Peyer's patch (tissue), 4 donors: ENCODE results near the gene TTC21A. TPM values are rescaled to one million over a fixed set of nuclear protein-coding genes. Genes with fewer than 3 reads are reported as not detected.

Source experiments
- DNase-seq, 3 donors: peaks; one replicate each; pipeline ENCODE4 v3.0.0-alpha.2; 2017 to 2019
- H3K27ac ChIP-seq, 4 donors: fragments of 200-600 bp; sonication (generic); one replicate each; pipeline ENCODE4 v1.5.1; 2016 to 2019
- H3K27me3 ChIP-seq, 2 donors: fragments of 200-600 bp; sonication (generic); one replicate each; pipeline ENCODE4 v1.5.1; 2019
- H3K36me3 ChIP-seq, 3 donors: fragments of 200-600 bp; sonication (generic); one replicate each; pipeline ENCODE4 v1.5.1; 2016 to 2019
- H3K4me1 ChIP-seq, 4 donors: fragments of 200-600 bp; sonication (generic); one replicate each; pipeline ENCODE4 v1.5.1; 2016 to 2019
- H3K4me3 ChIP-seq, 4 donors: fragments of 200-600 bp; sonication (generic); 1 replicate in 3 of 4; 2 replicates in 1 of 4; pipeline ENCODE4 v1.5.1; 2016 to 2019; ENCODE audit warnings: mild to moderate bottlenecking in 1 of 4
- H3K9me3 ChIP-seq, 4 donors: fragments of 200-600 bp; sonication (generic); one replicate each; pipeline ENCODE4 v1.5.1; 2016 to 2019; ENCODE audit warnings: mild to moderate bottlenecking in 1 of 4
- POLR2A ChIP-seq, 2 donors: fragments of 450-650 bp; IDR thresholded peaks; one replicate each; pipeline ENCODE4 v1.5.1; 2017; ENCODE audit warnings: antibody characterized with exemption in 2 of 2, mild to moderate bottlenecking in 2 of 2, moderate library complexity in 2 of 2
- total RNA-seq, 4 donors: library from RNA; depleted of rRNA; stranded (reverse); fragments of >200 nt; gene quantifications; one replicate each; pipeline ENCODE4 v1.1.0, GENCODE V29; 2016
- TF ChIP-seq, protein P1 (sequence below), 6 experiments: fragments of 450-650 bp in 4 of 6; fragments of 200-600 bp in 2 of 6; sonication (generic) in 1 of 6; IDR thresholded peaks; one replicate each; pipeline ENCODE4 v1.5.1; 2017 to 2019; ENCODE audit warnings: antibody characterized with exemption in 6 of 6, mild to moderate bottlenecking in 3 of 6, moderate library complexity in 1 of 6

The TTC21A gene
- total RNA-seq, 4 donors from 2014 or later, result 8.4 to 41.3 (median 19.1) TPM

DNA sequence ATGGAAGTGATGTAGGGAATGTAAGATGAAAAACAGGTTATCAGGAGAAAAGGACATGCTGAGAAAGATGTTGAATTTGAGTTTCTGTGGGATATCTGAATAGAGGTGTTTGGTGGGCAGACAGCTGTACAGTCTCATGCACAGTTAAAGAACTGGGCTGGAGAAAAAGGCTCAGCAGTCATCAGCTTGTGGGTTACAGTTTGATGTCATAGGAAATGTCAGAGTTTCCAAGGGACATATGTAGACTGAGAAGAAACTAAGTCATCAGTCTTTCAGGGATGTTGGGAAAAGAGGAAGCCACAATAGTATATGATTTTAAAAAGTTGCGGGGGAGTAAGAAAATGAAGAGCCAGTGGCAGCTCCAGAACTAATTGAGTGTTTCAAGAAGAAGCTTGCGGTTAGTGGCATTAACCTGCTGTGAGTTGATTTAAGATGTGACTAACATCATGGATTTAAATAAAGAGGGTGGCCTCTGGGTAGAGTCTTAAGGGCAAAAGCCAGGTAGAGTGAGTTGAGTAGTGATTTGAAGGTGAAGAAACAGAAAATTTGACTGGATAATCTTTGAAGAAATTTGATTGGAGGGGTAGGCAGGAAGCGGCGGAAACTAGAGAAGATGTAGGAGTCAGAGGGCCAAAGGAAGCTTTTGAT, 24.7 kb upstream of the TTC21A start:
- Histone ChIP-seq H3K9me3 (no peaks in the 10 kb centered on the region), H3K27me3 (no peaks in the 10 kb centered on the region), H3K36me3 (peaks cover 0 to 73% (median 0%) of the 10 kb centered on the region in 3 donors), H3K4me3 (no peak overlapping the region), H3K4me1 (peaks cover 0 to 3% (median 0%) of the 10 kb centered on the region in 4 donors), H3K27ac (no peak overlapping the region)
- TF ChIP-seq POLR2A (IDR thresholded peaks at IDR 0.05), result no peak
- TF ChIP-seq, protein P1, sequence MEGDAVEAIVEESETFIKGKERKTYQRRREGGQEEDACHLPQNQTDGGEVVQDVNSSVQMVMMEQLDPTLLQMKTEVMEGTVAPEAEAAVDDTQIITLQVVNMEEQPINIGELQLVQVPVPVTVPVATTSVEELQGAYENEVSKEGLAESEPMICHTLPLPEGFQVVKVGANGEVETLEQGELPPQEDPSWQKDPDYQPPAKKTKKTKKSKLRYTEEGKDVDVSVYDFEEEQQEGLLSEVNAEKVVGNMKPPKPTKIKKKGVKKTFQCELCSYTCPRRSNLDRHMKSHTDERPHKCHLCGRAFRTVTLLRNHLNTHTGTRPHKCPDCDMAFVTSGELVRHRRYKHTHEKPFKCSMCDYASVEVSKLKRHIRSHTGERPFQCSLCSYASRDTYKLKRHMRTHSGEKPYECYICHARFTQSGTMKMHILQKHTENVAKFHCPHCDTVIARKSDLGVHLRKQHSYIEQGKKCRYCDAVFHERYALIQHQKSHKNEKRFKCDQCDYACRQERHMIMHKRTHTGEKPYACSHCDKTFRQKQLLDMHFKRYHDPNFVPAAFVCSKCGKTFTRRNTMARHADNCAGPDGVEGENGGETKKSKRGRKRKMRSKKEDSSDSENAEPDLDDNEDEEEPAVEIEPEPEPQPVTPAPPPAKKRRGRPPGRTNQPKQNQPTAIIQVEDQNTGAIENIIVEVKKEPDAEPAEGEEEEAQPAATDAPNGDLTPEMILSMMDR (IDR thresholded peaks at IDR 0.05), result no peak
- DNase-seq, result no peak

DNA sequence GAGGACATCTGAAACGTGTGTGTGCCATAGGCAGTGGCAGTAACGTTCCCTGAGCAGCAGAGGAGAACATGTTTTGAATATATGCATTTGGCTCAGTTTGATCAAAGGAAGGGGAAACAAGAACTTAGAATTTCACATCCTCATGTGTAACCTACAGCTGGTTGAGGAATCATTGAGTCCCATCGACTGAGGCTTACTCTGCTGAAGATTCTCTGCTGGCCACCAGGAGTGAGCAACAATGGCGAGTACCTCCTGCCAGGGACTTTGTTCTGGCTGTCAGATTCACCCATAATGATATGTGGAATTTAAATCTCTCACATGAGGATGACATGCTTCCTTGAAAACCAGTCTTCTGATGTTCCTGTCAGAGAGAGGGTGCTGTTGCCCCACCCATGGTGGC, 21.3 kb upstream of the TTC21A start:
- H3K9me3 ChIP-seq, result no peaks in the 10 kb centered on the region
- H3K27ac ChIP-seq, result no peak overlapping the region
- TF ChIP-seq POLR2A (IDR thresholded peaks at IDR 0.05), result no peak
- TF ChIP-seq, protein P1 (IDR thresholded peaks at IDR 0.05), result no peak
- no peak overlapping the region for H3K4me3 ChIP-seq
- H3K4me1 ChIP-seq, result peaks cover 0 to 3% (median 0%) of the 10 kb centered on the region in 4 donors
- H3K36me3 ChIP-seq, result peaks cover 0 to 87% (median 0%) of the 10 kb centered on the region in 3 donors
- no peaks in the 10 kb centered on the region for H3K27me3 ChIP-seq
- DNase-seq, result no peak

DNA sequence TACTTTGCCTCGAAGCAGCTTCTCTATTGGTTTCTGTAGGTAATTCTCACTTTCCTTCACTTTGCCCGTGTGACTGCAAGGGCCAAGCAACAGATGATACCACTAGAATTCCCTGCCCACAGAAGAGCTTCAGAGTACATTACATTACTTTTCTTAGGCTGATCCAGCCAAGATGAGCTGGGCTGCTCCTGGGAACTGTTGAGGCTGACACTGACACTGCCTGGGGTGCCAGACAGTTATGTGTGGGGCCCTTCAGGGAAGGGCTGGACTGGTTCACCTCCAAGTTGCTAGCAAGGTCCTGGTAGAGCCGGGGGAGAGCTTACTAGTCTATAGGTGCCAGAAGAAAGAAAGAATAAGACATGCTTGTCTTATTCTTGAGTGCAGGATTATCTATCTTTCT, 19.0 kb upstream of the TTC21A start:
- no peaks in the 10 kb centered on the region for H3K27me3 ChIP-seq
- no peaks in the 10 kb centered on the region for H3K9me3 ChIP-seq
- no peak for TF ChIP-seq POLR2A (IDR thresholded peaks at IDR 0.05)
- TF ChIP-seq, protein P1 (IDR thresholded peaks at IDR 0.05), result no peak
- H3K27ac ChIP-seq, result no peak overlapping the region
- no peak for DNase-seq
- no peak overlapping the region for H3K4me3 ChIP-seq
- H3K36me3 ChIP-seq, result peaks cover 0 to 93% (median 0%) of the 10 kb centered on the region in 3 donors
- peaks cover 0 to 3% (median 0%) of the 10 kb centered on the region in 4 donors for H3K4me1 ChIP-seq

DNA sequence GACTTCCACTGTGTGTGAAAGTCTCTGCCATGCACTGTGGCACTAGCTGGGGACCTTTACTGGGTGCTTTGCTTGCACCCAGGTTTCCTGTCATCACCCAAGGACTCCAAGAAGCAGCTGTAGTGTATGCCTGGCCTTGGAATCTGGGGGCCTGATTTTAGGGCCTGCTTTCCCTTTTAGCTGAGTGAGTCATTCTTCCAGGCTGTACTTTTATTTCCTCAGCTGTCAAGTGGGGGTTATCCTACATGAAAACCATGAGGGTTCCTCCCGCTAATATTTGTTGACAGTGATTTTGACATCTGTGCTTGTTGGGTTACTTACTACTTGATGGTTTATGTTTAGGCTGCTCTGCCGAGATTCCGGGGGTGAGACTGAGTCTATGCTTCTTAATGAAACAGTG, 18.6 kb upstream of the TTC21A start:
- Histone ChIP-seq H3K36me3 (peaks cover 0 to 93% (median 0%) of the 10 kb centered on the region in 3 donors), H3K9me3 (no peaks in the 10 kb centered on the region), H3K27me3 (no peaks in the 10 kb centered on the region), H3K27ac (no peak overlapping the region), H3K4me3 (no peak overlapping the region), H3K4me1 (peaks cover 0 to 3% (median 0%) of the 10 kb centered on the region in 4 donors)
- no peak for DNase-seq
- TF ChIP-seq, protein P1 (IDR thresholded peaks at IDR 0.05), result no peak
- no peak for TF ChIP-seq POLR2A (IDR thresholded peaks at IDR 0.05)

DNA sequence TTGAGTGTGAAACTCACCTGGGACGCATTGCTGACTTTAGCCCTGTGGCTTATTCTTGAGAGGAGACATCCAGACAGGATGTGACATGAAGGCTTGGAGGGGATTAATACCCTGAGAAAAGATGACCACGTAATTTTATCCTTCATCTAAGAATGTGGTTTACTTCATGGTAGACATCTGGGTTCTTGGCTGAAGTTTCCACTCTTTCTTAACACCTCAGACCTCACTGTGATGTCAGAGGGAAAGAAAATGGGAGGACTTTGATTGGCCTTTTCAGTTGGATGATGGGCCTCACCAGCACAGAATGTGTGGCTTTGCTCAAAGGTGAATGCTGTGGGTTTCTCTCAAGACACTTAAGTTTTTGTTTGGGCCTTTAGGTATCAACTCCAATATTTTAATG, 16.6 kb upstream of the TTC21A start:
- Histone ChIP-seq H3K9me3 (no peaks in the 10 kb centered on the region), H3K4me1 (peaks cover 0 to 3% (median 0%) of the 10 kb centered on the region in 4 donors), H3K27ac (no peak overlapping the region), H3K36me3 (peaks cover 0 to 92% (median 0%) of the 10 kb centered on the region in 3 donors), H3K27me3 (no peaks in the 10 kb centered on the region), H3K4me3 (no peak overlapping the region)
- TF ChIP-seq POLR2A (IDR thresholded peaks at IDR 0.05), result no peak
- TF ChIP-seq, protein P1 (IDR thresholded peaks at IDR 0.05), result no peak
- no peak for DNase-seq
